Upper lobe of right lung (tissue), 1 donor: Measurements from ENCODE around the gene CDHR2. TPM values are rescaled to one million over a fixed set of nuclear protein-coding genes. Genes with fewer than 3 reads are reported as not detected.

Experiments
- ATAC-seq: fragments of 200-7000 bp; cut with Tn5 transposase; one replicate; pipeline ENCODE4 v1.9.1; 2020; ENCODE audit warnings: mild to moderate bottlenecking, moderate library complexity
- DNase-seq: peaks from one replicate; pipeline ENCODE4 v3.0.0-alpha.2; 2020
- H3K27ac ChIP-seq: fragments of 200-600 bp; one replicate; pipeline ENCODE4 v1.8.0; 2022
- H3K27me3 ChIP-seq: fragments of 200-600 bp; one replicate; pipeline ENCODE4 v1.8.0; 2022; ENCODE audit warnings: mild to moderate bottlenecking
- H3K36me3 ChIP-seq: fragments of 200-600 bp; one replicate; pipeline ENCODE4 v1.8.0; 2022
- H3K4me1 ChIP-seq: fragments of 200-600 bp; one replicate; pipeline ENCODE4 v1.8.0; 2022
- H3K4me3 ChIP-seq: fragments of 200-600 bp; one replicate; pipeline ENCODE4 v1.8.0; 2022; ENCODE audit warnings: mild to moderate bottlenecking
- H3K9me3 ChIP-seq: fragments of 200-600 bp; one replicate; pipeline ENCODE4 v1.8.0; 2022
- intact Hi-C: fragments of 100-400 bp; cut with DNase I; formaldehyde crosslinking; loops from one replicate; pipeline ENCODE4 v1.11.0; 2022
- total RNA-seq: library from RNA; stranded (reverse); fragmentation: NEBNext Ultra II Directional; extraction: Animal tissue kit (Norgen Biotek cat#: 25700); gene quantifications from one replicate; pipeline ENCODE4 v1.2.1, GENCODE V29; 2021
- TF ChIP-seq, protein P1 (sequence below): fragments of 200-600 bp; IDR thresholded peaks from one replicate; pipeline ENCODE4 v1.8.0; 2022; ENCODE audit warnings: antibody characterized with exemption
- donor health status: DM: no; HTN: yes; CAD: no; lungs with severe emphysema.

The CDHR2 gene
- total RNA-seq, 1 donor from 2014 or later = 0.35 TPM

DNA sequence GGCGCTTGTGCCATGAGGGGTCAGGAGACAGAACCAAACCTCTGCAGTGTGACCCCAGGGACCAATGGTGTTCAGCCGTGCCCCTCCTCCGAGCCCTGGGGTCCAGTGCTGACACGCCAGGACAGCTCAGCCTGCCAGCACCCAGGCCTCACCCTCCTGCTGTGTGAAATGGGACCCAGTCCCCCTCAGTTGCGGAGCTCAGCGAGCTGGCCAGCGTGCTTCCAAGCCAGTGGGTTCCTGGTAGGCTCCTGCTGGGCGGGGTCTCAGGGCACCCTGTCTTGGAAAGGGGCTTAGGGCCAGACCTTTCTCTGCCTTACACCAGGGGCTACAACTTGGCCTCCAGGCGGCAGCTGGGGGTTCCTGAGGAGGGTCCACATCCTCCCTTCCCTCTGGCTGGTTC lies 16.3 kb upstream of the CDHR2 start:
- peak overlapping the region; percentile 98 for H3K27ac ChIP-seq
- no peaks in the 10 kb centered on the region for H3K27me3 ChIP-seq
- intact Hi-C loops = no loop called here
- no peak for DNase-seq
- no peak overlapping the region for H3K4me3 ChIP-seq
- H3K36me3 ChIP-seq = peaks cover 40% of the 10 kb centered on the region
- H3K4me1 ChIP-seq = peaks cover 49% of the 10 kb centered on the region
- no peak for ATAC-seq
- TF ChIP-seq, protein P1, sequence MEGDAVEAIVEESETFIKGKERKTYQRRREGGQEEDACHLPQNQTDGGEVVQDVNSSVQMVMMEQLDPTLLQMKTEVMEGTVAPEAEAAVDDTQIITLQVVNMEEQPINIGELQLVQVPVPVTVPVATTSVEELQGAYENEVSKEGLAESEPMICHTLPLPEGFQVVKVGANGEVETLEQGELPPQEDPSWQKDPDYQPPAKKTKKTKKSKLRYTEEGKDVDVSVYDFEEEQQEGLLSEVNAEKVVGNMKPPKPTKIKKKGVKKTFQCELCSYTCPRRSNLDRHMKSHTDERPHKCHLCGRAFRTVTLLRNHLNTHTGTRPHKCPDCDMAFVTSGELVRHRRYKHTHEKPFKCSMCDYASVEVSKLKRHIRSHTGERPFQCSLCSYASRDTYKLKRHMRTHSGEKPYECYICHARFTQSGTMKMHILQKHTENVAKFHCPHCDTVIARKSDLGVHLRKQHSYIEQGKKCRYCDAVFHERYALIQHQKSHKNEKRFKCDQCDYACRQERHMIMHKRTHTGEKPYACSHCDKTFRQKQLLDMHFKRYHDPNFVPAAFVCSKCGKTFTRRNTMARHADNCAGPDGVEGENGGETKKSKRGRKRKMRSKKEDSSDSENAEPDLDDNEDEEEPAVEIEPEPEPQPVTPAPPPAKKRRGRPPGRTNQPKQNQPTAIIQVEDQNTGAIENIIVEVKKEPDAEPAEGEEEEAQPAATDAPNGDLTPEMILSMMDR = no peak
- H3K9me3 ChIP-seq = no peaks in the 10 kb centered on the region

GRCh38 chr5:176533390-176533789 lies 15.8 kb upstream of the CDHR2 start:
- no peak for ATAC-seq
- intact Hi-C loops = no loop called here
- no peaks in the 10 kb centered on the region for H3K27me3 ChIP-seq
- H3K9me3 ChIP-seq = no peaks in the 10 kb centered on the region
- H3K4me1 ChIP-seq = peaks cover 53% of the 10 kb centered on the region
- peaks cover 34% of the 10 kb centered on the region for H3K36me3 ChIP-seq
- peak overlapping the region; percentile 98 for H3K27ac ChIP-seq
- TF ChIP-seq, protein P1 = no peak
- peak overlapping the region; percentile 98 for H3K4me3 ChIP-seq
- no peak for DNase-seq

DNA sequence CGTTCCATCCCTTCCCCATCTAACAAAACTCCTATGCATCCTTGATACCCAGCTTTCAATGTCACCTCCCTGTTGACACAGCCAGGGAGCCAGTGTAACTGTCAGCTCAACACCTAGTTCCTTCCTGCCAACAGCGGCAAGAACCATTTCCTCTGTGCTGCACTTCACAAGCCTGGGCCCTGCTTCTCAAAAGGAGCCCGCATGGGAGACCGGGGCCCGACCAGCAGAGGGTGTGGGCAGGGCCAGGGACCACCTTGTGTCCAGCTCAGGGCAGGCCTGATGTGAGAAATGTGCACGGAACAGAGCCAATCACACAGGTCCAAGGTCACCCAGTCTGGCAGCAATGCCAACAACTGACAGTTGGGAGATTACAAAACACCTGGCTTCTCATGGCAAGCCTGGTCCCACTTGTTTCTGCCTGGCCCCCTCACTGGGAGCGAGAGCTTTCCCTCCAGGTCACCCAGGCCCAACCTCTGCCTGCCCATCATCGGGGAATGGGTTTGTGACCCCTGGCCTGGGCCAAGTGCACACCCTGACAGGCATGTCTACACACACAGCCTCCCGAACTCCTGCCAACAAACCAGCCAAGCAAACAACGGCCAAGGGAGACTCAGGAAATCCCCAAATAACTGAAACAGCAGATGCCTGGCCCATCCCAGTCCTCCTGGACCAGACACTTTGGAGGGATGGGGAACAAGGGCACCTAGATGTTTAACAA lies 15.1 kb upstream of the CDHR2 start:
- Histone ChIP-seq H3K4me1 (peaks cover 54% of the 10 kb centered on the region), H3K9me3 (no peaks in the 10 kb centered on the region), H3K27ac (peak overlapping the region; percentile 98), H3K36me3 (peaks cover 27% of the 10 kb centered on the region), H3K27me3 (no peaks in the 10 kb centered on the region), H3K4me3 (peak overlapping the region; percentile 98)
- DNase-seq (no peak), ATAC-seq (no peak)
- intact Hi-C loops = no loop called here
- TF ChIP-seq, protein P1 = no peak

DNA sequence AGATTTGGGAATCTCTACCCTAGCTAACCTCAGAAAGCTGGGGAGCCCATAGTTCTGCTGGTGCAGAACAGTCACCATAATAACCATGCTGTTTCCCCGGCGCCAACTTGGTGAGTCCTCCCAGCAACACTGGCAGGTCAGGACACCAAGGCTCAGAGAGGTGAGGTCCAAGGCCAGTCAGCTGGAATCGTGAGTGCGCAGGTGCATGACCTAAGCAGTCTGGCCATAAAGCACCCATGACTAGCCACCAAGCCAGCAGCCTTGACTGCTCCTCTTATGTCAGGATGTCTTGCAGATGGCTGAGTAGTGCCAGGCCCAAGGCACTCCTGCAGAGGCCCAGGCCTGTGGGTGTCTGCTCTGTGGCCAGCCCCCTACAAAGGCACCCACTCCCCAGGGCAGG lies 14.5 kb upstream of the CDHR2 start:
- peak overlapping the region; percentile 98 for H3K4me3 ChIP-seq
- no peaks in the 10 kb centered on the region for H3K9me3 ChIP-seq
- DNase-seq (no peak), ATAC-seq (no peak)
- TF ChIP-seq, protein P1 = no peak
- peaks cover 54% of the 10 kb centered on the region for H3K4me1 ChIP-seq
- H3K27ac ChIP-seq = peak overlapping the region; percentile 98
- intact Hi-C loops = no loop called here
- H3K36me3 ChIP-seq = peaks cover 21% of the 10 kb centered on the region
- H3K27me3 ChIP-seq = no peaks in the 10 kb centered on the region

GRCh38 chr5:176535101-176535663 lies 14.0 kb upstream of the CDHR2 start:
- DNase-seq (no peak), ATAC-seq (peak; percentile 35)
- H3K27me3 ChIP-seq = no peaks in the 10 kb centered on the region
- H3K27ac ChIP-seq = peak overlapping the region; percentile 98
- peaks cover 54% of the 10 kb centered on the region for H3K4me1 ChIP-seq
- no peaks in the 10 kb centered on the region for H3K9me3 ChIP-seq
- TF ChIP-seq, protein P1 = no peak
- H3K36me3 ChIP-seq = peaks cover 19% of the 10 kb centered on the region
- H3K4me3 ChIP-seq = peak overlapping the region; percentile 98
- intact Hi-C loops = no loop called here
